ELF-1 (cell line): Measurements from ENCODE around the gene DCD.
A peak's percentile ranks its signal among the peaks of the same experiment; 100 is the strongest.
"Not testable (repeated sequence)": the region's sequence is repeated elsewhere in the genome, so short reads cannot be mapped to it uniquely, and the experiment has no call there.

Experiments
- DNase-seq: peaks from one replicate; pipeline ENCODE4 v3.0.0-alpha.2; 2016; ENCODE audit warnings: low read depth, low spot score

The DCD gene

GRCh38 chr12:54648265-54648664, at the start of gene DCD:
DCD (minus strand) TSS chr12:54648365; CDS start chr12:54648303, 62 bp downstream.
- no peak for DNase-seq

- DNase-seq = no peak
These were observed 49.7 kb upstream of the DCD start for GRCh38 chr12:54697851-54698250.

GRCh38 chr12:54692353-54692752, 44.2 kb upstream of the DCD start:
- no peak for DNase-seq

GRCh38 chr12:54689984-54690383, 41.8 kb upstream of the DCD start:
- DNase-seq = peak; percentile 61

- DNase-seq = no peak
These were observed 40.8 kb upstream of the DCD start for GRCh38 chr12:54689034-54689372.

- DNase-seq = no peak
These were observed 40.3 kb upstream of the DCD start for GRCh38 chr12:54688309-54689033.

- DNase-seq = no peak
These were observed 36.8 kb upstream of the DCD start for GRCh38 chr12:54684636-54685630.

GRCh38 chr12:54683398-54683797, 35.2 kb upstream of the DCD start:
- DNase-seq = peak; percentile 66

- DNase-seq = no peak
These were observed 34.5 kb upstream of the DCD start for GRCh38 chr12:54682674-54683073.

GRCh38 chr12:54680374-54680773, 32.2 kb upstream of the DCD start:
- DNase-seq = peak; percentile 73

- no peak for DNase-seq
These were observed 30.0 kb upstream of the DCD start for GRCh38 chr12:54678131-54678530.

- no peak for DNase-seq
These were observed 19.8 kb upstream of the DCD start for GRCh38 chr12:54667945-54668344.

GRCh38 chr12:54666008-54666407, 17.8 kb upstream of the DCD start:
- no peak for DNase-seq

GRCh38 chr12:54665022-54665635, 17.0 kb upstream of the DCD start:
- not testable (repeated sequence) for DNase-seq

GRCh38 chr12:54663603-54664002, 15.4 kb upstream of the DCD start:
- DNase-seq = no peak

GRCh38 chr12:54662026-54662425, 13.9 kb upstream of the DCD start:
- DNase-seq = no peak

- no peak for DNase-seq
These were observed 12.9 kb upstream of the DCD start for GRCh38 chr12:54661048-54661447.

GRCh38 chr12:54660320-54660962, 12.3 kb upstream of the DCD start:
- DNase-seq = no peak

GRCh38 chr12:54658306-54659264, 10.4 kb upstream of the DCD start:
- DNase-seq = peak; percentile 85

- no peak for DNase-seq
These were observed 9.0 kb upstream of the DCD start for GRCh38 chr12:54657105-54657607.
